ENCODE data around the gene FSTL3. TPM values are rescaled to one million over a fixed set of nuclear protein-coding genes. Genes with fewer than 3 reads are reported as not detected.
A peak's percentile ranks its signal among the peaks of the same experiment; 100 is the strongest.

FSTL3 gene
- total and polyA plus RNA-seq, 10 of the 15 experiments (the other 5 are each of a cell fraction or from before 2014, with no cell fraction given), result 0.42 to 13.5 (median 3.6) TPM

- Histone ChIP-seq H3K4me2 (ENCODE audit: control insufficient read depth, insufficient read depth) (0 out of 2 replicates have a peak overlapping the region, but pooled peaks have one; percentile 42), H3K9ac (ENCODE audit: control insufficient read depth, insufficient read depth, low read length) (no peak overlapping the region), H4K20me1 (ENCODE audit: control insufficient read depth, insufficient read depth) (no peaks in the 10 kb centered on the region; the same call in 1 of the 2 replicates), H3K27me3 (replicated peaks in 1 of 2; ENCODE audit: control insufficient read depth in 2 of 2, insufficient read depth in 2 of 2, low read length in 1 of 2) (no peaks in the 10 kb centered on the region), H2AFZ (ENCODE audit: control insufficient read depth, low read depth, low read length) (no peak overlapping the region), H3K79me2 (ENCODE audit: control insufficient read depth, insufficient read depth, low read length) (no peaks in the 10 kb centered on the region), H3K9me3 (replicated peaks; ENCODE audit: control insufficient read depth, insufficient read depth, low read length) (no peaks in the 10 kb centered on the region), H3K27ac (ENCODE audit: control insufficient read depth, insufficient read depth) (no peak overlapping the region), H3K4me1 (ENCODE audit: control insufficient read depth, insufficient read depth, low read length) (peaks cover 22% of the 10 kb centered on the region), H3K36me3 (ENCODE audit: control insufficient read depth in 2 of 2, insufficient read depth in 2 of 2, low read length in 1 of 2) (no peaks in the 10 kb centered on the region), H3K4me3 (no peak overlapping the region)
- ChIA-PET RAD21 (ENCODE audit: unreplicated experiment) (interaction anchor here (0.6 to 1.6 kb wide), 3 partner anchors 46 to 58 kb away, joined by 3 read pairs; no protein-coding TSS in a partner anchor), SMC1A (ENCODE audit: uncharacterized antibody, unreplicated experiment) (no interaction called here), CTCF (no interaction called here), POLR2A (no interaction called here)
- FAIRE-seq, result no peak
- no peak for DNase-seq (ENCODE audit: low read depth, low spot score)
- no peak for ATAC-seq
- intact Hi-C loops (cut with micrococcal nuclease; ENCODE audit: unreplicated experiment) (no loop called here), in situ Hi-C loops (cut with MboI) (no loop called here)
- TF ChIP-seq RAD51 (IDR thresholded peaks at IDR 0.05) (no peak), RAD21 (IDR thresholded peaks at IDR 0.05; ENCODE audit: insufficient read depth, low read depth, low read length) (no peak), POLR2AphosphoS5 (IDR thresholded peaks at IDR 0.05; ENCODE audit: low read length) (no peak), NR2C2 (IDR thresholded peaks at IDR 0.05; ENCODE audit: borderline replicate concordance, control insufficient read depth, insufficient read length, low read depth) (no peak), CEBPZ (IDR thresholded peaks at IDR 0.05; ENCODE audit: low read depth, low read length) (no peak), NFXL1 (IDR thresholded peaks at IDR 0.05; ENCODE audit: borderline replicate concordance) (no peak)
- no TSS peak for BruUV-seq (replicated peaks)
- 4% methylated on average over 13 of the region's 31 CpGs for WGBS (ENCODE audit: insufficient coverage, insufficient replicate concordance, low lambda C conversion rate, missing lambda C conversion rate)
Measured at GRCh38 chr19:676007-676338, 219 bp upstream of the FSTL3 start.

All from GM12878 (cell line).